ENCODE data around the gene UBE2V1.
A peak's percentile ranks its signal among the peaks of the same experiment; 100 is the strongest.

Gene UBE2V1

GRCh38 chr20:50061151-50062005 lies 51.6 kb downstream of the UBE2V1 start:
- Histone ChIP-seq H3K4me3 (ENCODE audit: severe bottlenecking) (no peak overlapping the region), H3K36me3 (ENCODE audit: low read depth) (no peaks in the 10 kb centered on the region), H3K27ac (ENCODE audit: poor library complexity, severe bottlenecking) (no peak overlapping the region), H3K27me3 (ENCODE audit: insufficient read depth, poor library complexity, severe bottlenecking) (no peaks in the 10 kb centered on the region), H3K9me3 (ENCODE audit: severe bottlenecking) (no peaks in the 10 kb centered on the region), H3K4me1 (ENCODE audit: insufficient read depth, poor library complexity, severe bottlenecking) (no peaks in the 10 kb centered on the region)
- TF ChIP-seq CTCF (IDR thresholded peaks at IDR 0.05; ENCODE audit: poor library complexity, severe bottlenecking), result no peak
- no peak for DNase-seq (ENCODE audit: low spot score)
- ATAC-seq (ENCODE audit: low read depth), result no peak

- Histone ChIP-seq H3K27ac (ENCODE audit: poor library complexity, severe bottlenecking) (no peak overlapping the region), H3K36me3 (ENCODE audit: low read depth) (no peaks in the 10 kb centered on the region), H3K4me3 (ENCODE audit: severe bottlenecking) (no peak overlapping the region), H3K27me3 (ENCODE audit: insufficient read depth, poor library complexity, severe bottlenecking) (no peaks in the 10 kb centered on the region), H3K9me3 (ENCODE audit: severe bottlenecking) (no peaks in the 10 kb centered on the region), H3K4me1 (ENCODE audit: insufficient read depth, poor library complexity, severe bottlenecking) (no peaks in the 10 kb centered on the region)
- TF ChIP-seq CTCF (IDR thresholded peaks at IDR 0.05; ENCODE audit: poor library complexity, severe bottlenecking), result no peak
- no peak; the same call in 2 of the 3 replicates for ATAC-seq (ENCODE audit: low read depth)
- DNase-seq (ENCODE audit: low spot score), result no peak
Observed at GRCh38 chr20:50058662-50059402, 54.1 kb downstream of the UBE2V1 start.

- H3K9me3 ChIP-seq (ENCODE audit: severe bottlenecking), result no peaks in the 10 kb centered on the region
- no peaks in the 10 kb centered on the region for H3K36me3 ChIP-seq (ENCODE audit: low read depth)
- ATAC-seq (ENCODE audit: low read depth) (no peak), DNase-seq (ENCODE audit: low spot score) (no peak)
- no peak overlapping the region for H3K4me3 ChIP-seq (ENCODE audit: severe bottlenecking)
- TF ChIP-seq CTCF (IDR thresholded peaks at IDR 0.05; ENCODE audit: poor library complexity, severe bottlenecking), result no peak
- H3K4me1 ChIP-seq (ENCODE audit: insufficient read depth, poor library complexity, severe bottlenecking), result no peaks in the 10 kb centered on the region
- H3K27ac ChIP-seq (ENCODE audit: poor library complexity, severe bottlenecking), result no peak overlapping the region
- H3K27me3 ChIP-seq (ENCODE audit: insufficient read depth, poor library complexity, severe bottlenecking), result no peaks in the 10 kb centered on the region
Observed at GRCh38 chr20:50057714-50058053, 55.3 kb downstream of the UBE2V1 start.

GRCh38 chr20:50056951-50057713 lies 55.8 kb downstream of the UBE2V1 start:
- TF ChIP-seq CTCF (IDR thresholded peaks at IDR 0.05; ENCODE audit: poor library complexity, severe bottlenecking), result no peak
- ATAC-seq (ENCODE audit: low read depth) (peak; percentile 4; the same call in 1 of the 3 replicates), DNase-seq (ENCODE audit: low spot score) (no peak)
- no peaks in the 10 kb centered on the region for H3K9me3 ChIP-seq (ENCODE audit: severe bottlenecking)
- no peaks in the 10 kb centered on the region for H3K4me1 ChIP-seq (ENCODE audit: insufficient read depth, poor library complexity, severe bottlenecking)
- H3K27ac ChIP-seq (ENCODE audit: poor library complexity, severe bottlenecking), result no peak overlapping the region
- H3K36me3 ChIP-seq (ENCODE audit: low read depth), result no peaks in the 10 kb centered on the region
- H3K4me3 ChIP-seq (ENCODE audit: severe bottlenecking), result no peak overlapping the region
- H3K27me3 ChIP-seq (ENCODE audit: insufficient read depth, poor library complexity, severe bottlenecking), result no peaks in the 10 kb centered on the region
